Progenitor cell of endocrine pancreas (in vitro differentiated cells): Measurements from ENCODE around the gene NLRP12. TPM values are rescaled to one million over a fixed set of nuclear protein-coding genes. Genes with fewer than 3 reads are reported as not detected.
A peak's percentile ranks its signal among the peaks of the same experiment; 100 is the strongest.
"Not testable (repeated sequence)": the region's sequence is repeated elsewhere in the genome, so short reads cannot be mapped to it uniquely, and the experiment has no call there.

ENCODE experiments used
- DNase-seq: peaks from one replicate; pipeline ENCODE4 v3.0.0; 2021; ENCODE audit warnings: low spot score; ENCODE audit not compliant: unreplicated experiment
- H3K27ac Mint-ChIP-seq: 2 replicates; pipeline ENCODE4 v1.8.0; 2021; ENCODE audit warnings: mild to moderate bottlenecking, moderate library complexity, mixed read lengths
- H3K27me3 Mint-ChIP-seq: 2 replicates; pipeline ENCODE4 v1.8.0; 2021; ENCODE audit warnings: mixed read lengths
- H3K36me3 Mint-ChIP-seq: 2 replicates; pipeline ENCODE4 v1.8.0; 2022; ENCODE audit warnings: mixed read lengths; ENCODE audit not compliant: insufficient read depth
- H3K4me1 Mint-ChIP-seq: 2 replicates; pipeline ENCODE4 v1.8.0; 2021; ENCODE audit warnings: low read depth, mixed read lengths
- H3K4me3 Mint-ChIP-seq: 2 replicates; pipeline ENCODE4 v1.8.0; 2021; ENCODE audit warnings: low read depth, mild to moderate bottlenecking, moderate library complexity, mixed read lengths
- H3K9me3 Mint-ChIP-seq: 2 replicates; pipeline ENCODE4 v1.8.0; 2021; ENCODE audit warnings: low read depth, mixed read lengths
- CTCF ChIP-seq: fragments of 200-600 bp; sonication (generic); IDR thresholded peaks from one replicate; pipeline ENCODE4 v1.5.0; 2021; ENCODE audit warnings: antibody characterized with exemption, mild to moderate bottlenecking; ENCODE audit not compliant: unreplicated experiment
- microRNA-seq: library from miRNA; unstranded; fragments of <30 nt; microRNA quantifications from one replicate; pipeline ENCODE4 v1.1.0, GENCODE V29; 2020; ENCODE audit warnings: borderline number of aligned reads; ENCODE audit not compliant: unreplicated experiment
- total RNA-seq: library from RNA; stranded (reverse); gene quantifications from 2 replicates; pipeline ENCODE4 v1.2.1, GENCODE V29; 2021

Gene NLRP12
- total RNA-seq, 1 donor from 2014 or later: not detected

- no peaks in the 10 kb centered on the region for H3K9me3 Mint-ChIP-seq
- no peak for TF ChIP-seq CTCF
- peaks cover 34% of the 10 kb centered on the region for H3K4me1 Mint-ChIP-seq
- peak overlapping the region; percentile 53 for H3K27ac Mint-ChIP-seq
- no peak for DNase-seq
- H3K36me3 Mint-ChIP-seq: no peaks in the 10 kb centered on the region
- H3K4me3 Mint-ChIP-seq: no peak overlapping the region
- no peaks in the 10 kb centered on the region for H3K27me3 Mint-ChIP-seq
These were observed 50.1 kb downstream of the NLRP12 start for GRCh38 chr19:53773999-53774398.

- peak; percentile 71 for TF ChIP-seq CTCF
- H3K36me3 Mint-ChIP-seq: no peaks in the 10 kb centered on the region
- DNase-seq: peak; percentile 49
- H3K27me3 Mint-ChIP-seq: no peaks in the 10 kb centered on the region
- H3K27ac Mint-ChIP-seq: peak overlapping the region; percentile 52
- H3K4me1 Mint-ChIP-seq: peaks cover 34% of the 10 kb centered on the region
- H3K4me3 Mint-ChIP-seq: no peak overlapping the region
- no peaks in the 10 kb centered on the region for H3K9me3 Mint-ChIP-seq
These were observed 51.2 kb downstream of the NLRP12 start for GRCh38 chr19:53772943-53773342.

- DNase-seq: peak; percentile 41
- Mint-ChIP-seq H3K36me3 (no peaks in the 10 kb centered on the region), H3K9me3 (no peaks in the 10 kb centered on the region)
These were observed 53.0 kb downstream of the NLRP12 start for GRCh38 chr19:53771144-53771543.

GRCh38 chr19:53769696-53770309, 54.3 kb downstream of the NLRP12 start:
- not testable (repeated sequence) for H3K9me3 Mint-ChIP-seq, H3K36me3 Mint-ChIP-seq, DNase-seq, H3K4me3 Mint-ChIP-seq, H3K27ac Mint-ChIP-seq, H3K27me3 Mint-ChIP-seq
- peaks cover 30% of the 10 kb centered on the region for H3K4me1 Mint-ChIP-seq

More at GRCh38 chr19:53771144-53771543, 53.0 kb downstream of the NLRP12 start:
- peak overlapping the region; percentile 16 for H3K4me3 Mint-ChIP-seq
- H3K27ac Mint-ChIP-seq: peak overlapping the region; percentile 95
- TF ChIP-seq CTCF: no peak
- no peaks in the 10 kb centered on the region for H3K27me3 Mint-ChIP-seq
- H3K4me1 Mint-ChIP-seq: peaks cover 34% of the 10 kb centered on the region

- H3K36me3 Mint-ChIP-seq: no peaks in the 10 kb centered on the region
- no peak for TF ChIP-seq CTCF
- H3K4me3 Mint-ChIP-seq: no peak overlapping the region
- H3K27ac Mint-ChIP-seq: no peak overlapping the region
- H3K4me1 Mint-ChIP-seq: peaks cover 20% of the 10 kb centered on the region
- peaks cover 3% of the 10 kb centered on the region for H3K27me3 Mint-ChIP-seq
- H3K9me3 Mint-ChIP-seq: no peaks in the 10 kb centered on the region
- DNase-seq: no peak
These were observed 55.7 kb downstream of the NLRP12 start for GRCh38 chr19:53768401-53768800.

GRCh38 chr19:53758991-53759390, 65.1 kb downstream of the NLRP12 start:
- H3K27me3 Mint-ChIP-seq, H3K36me3 Mint-ChIP-seq, H3K4me3 Mint-ChIP-seq, DNase-seq, H3K27ac Mint-ChIP-seq, H3K4me1 Mint-ChIP-seq, H3K9me3 Mint-ChIP-seq: not testable (repeated sequence)

Small RNA genes within 50 kb of the gene (microRNA-seq; reads per million reads assigned to microRNA genes)
- gene MIR1283-2: not detected
- not detected for gene MIR371A
- gene MIR372: 143 reads per million, percentile 59 among the genes with 10 or more reads in this experiment
- 54.3 reads per million, percentile 47 among the genes with 10 or more reads in this experiment for gene MIR373
- not detected for gene MIR516A1
- not detected for gene MIR516A2
- 5.4 reads per million for gene MIR519A1
- gene MIR521-1: not detected
- gene MIR522: 57.9 reads per million, percentile 49 among the genes with 10 or more reads in this experiment
- gene MIR527: not detected

Other genes starting within 250 kb of the NLRP12 start
- gene DPRX, start 192.3 kb downstream of the NLRP12 start, total RNA-seq: not detected in 2 replicates
- gene MYADM, start 43.6 kb upstream of the NLRP12 start, total RNA-seq: 80.2 and 80.4 TPM in 2 replicates
- 6.5 and 8.4 TPM in 2 replicates for gene PRKCG, start 57.9 kb upstream of the NLRP12 start, total RNA-seq
- 0.18 TPM in 1 of 2 replicates, not detected in the other for gene CACNG7, start 85.0 kb upstream of the NLRP12 start, total RNA-seq
- 0.36 and 0.40 TPM in 2 replicates for gene CACNG8, start 138.6 kb upstream of the NLRP12 start, total RNA-seq
- gene CACNG6, start 167.3 kb upstream of the NLRP12 start, total RNA-seq: 7.6 and 8.4 TPM in 2 replicates
- not detected in 2 replicates for gene VSTM1, start 239.6 kb upstream of the NLRP12 start, total RNA-seq